Hepatocyte (in vitro differentiated cells): ENCODE results near the gene RXFP4. TPM values are rescaled to one million over a fixed set of nuclear protein-coding genes. Genes with fewer than 3 reads are reported as not detected.

ENCODE experiments used
- DNase-seq: peaks from one replicate; pipeline ENCODE4 v3.0.0-alpha.2; 2016; ENCODE audit warnings: low spot score
- H2AFZ ChIP-seq: fragments of 200-600 bp; sonication (generic); 2 replicates; pipeline ENCODE4 v1.6.0; 2016; ENCODE audit warnings: antibody characterized with exemption, mild to moderate bottlenecking
- H3K27ac ChIP-seq: fragments of 200-600 bp; sonication (generic); 2 replicates; pipeline ENCODE4 v1.5.1; 2016; ENCODE audit warnings: mild to moderate bottlenecking
- H3K27me3 ChIP-seq: fragments of 200-600 bp; sonication (generic); 2 replicates; pipeline ENCODE4 v1.6.1; 2016
- H3K36me3 ChIP-seq: fragments of 200-600 bp; sonication (generic); replicated peaks from 2 replicates; pipeline ENCODE4 v1.5.1; 2016; ENCODE audit warnings: low read depth; ENCODE audit not compliant: insufficient read depth
- H3K4me1 ChIP-seq: fragments of 200-600 bp; sonication (generic); 2 replicates; pipeline ENCODE4 v1.5.1; 2016; ENCODE audit warnings: mild to moderate bottlenecking, moderate library complexity; ENCODE audit not compliant: insufficient read depth
- H3K4me2 ChIP-seq: fragments of 200-600 bp; sonication (generic); 2 replicates; pipeline ENCODE4 v1.6.0; 2016
- H3K4me3 ChIP-seq: fragments of 200-600 bp; sonication (generic); 2 replicates; pipeline ENCODE4 v1.5.1; 2016; ENCODE audit warnings: mild to moderate bottlenecking
- H3K79me2 ChIP-seq: fragments of 200-600 bp; sonication (generic); 2 replicates; pipeline ENCODE4 v1.6.0; 2017; ENCODE audit warnings: mild to moderate bottlenecking
- H3K9me2 ChIP-seq: fragments of 200-600 bp; sonication (generic); replicated peaks from 2 replicates; pipeline ENCODE4 v1.6.0; 2017; ENCODE audit warnings: mild to moderate bottlenecking; ENCODE audit not compliant: insufficient read depth
- H3K9me3 ChIP-seq: fragments of 200-600 bp; sonication (generic); 2 replicates; pipeline ENCODE4 v1.5.1; 2016; ENCODE audit warnings: low read depth, mild to moderate bottlenecking
- H4K20me1 ChIP-seq: fragments of 200-600 bp; sonication (generic); 2 replicates; pipeline ENCODE4 v1.6.0; 2016; ENCODE audit warnings: mild to moderate bottlenecking; ENCODE audit not compliant: insufficient read depth, poor library complexity, severe bottlenecking
- EZH2 ChIP-seq: fragments of 200-600 bp; sonication (generic); IDR thresholded peaks from 2 replicates; pipeline ENCODE4 v1.6.1; 2016; ENCODE audit warnings: antibody characterized with exemption, mild to moderate bottlenecking, borderline replicate concordance
- EZH2phosphoT487 ChIP-seq: fragments of 200-600 bp; sonication (generic); IDR thresholded peaks from one replicate; pipeline ENCODE4 v1.6.1; 2018; ENCODE audit warnings: antibody characterized with exemption, mild to moderate bottlenecking, low read depth, moderate library complexity; ENCODE audit not compliant: unreplicated experiment, severe bottlenecking
- WGBS: methylation state at CpG from one replicate; pipeline ENCODE4 v1.1.6; 2016; ENCODE audit warnings: low lambda C conversion rate; ENCODE audit errors: missing lambda C conversion rate; 5-methylcytosine and 5-hydroxymethylcytosine counted together
- polyA plus RNA-seq: library from polyadenylated mRNA; unstranded; fragments of >200 nt; fragmentation: Nextera tagmentation; extraction: Ambion mirVana; gene quantifications from 2 replicates; pipeline ENCODE4 v1.2.1, GENCODE V29; 2016
- total RNA-seq: library from RNA; depleted of rRNA; stranded (reverse); fragments of >200 nt; gene quantifications from 2 replicates; pipeline ENCODE4 v1.2.3, GENCODE V29; 2014
- TF ChIP-seq, protein P1 (sequence below): fragments of 200-600 bp; sonication (generic); IDR thresholded peaks from 2 replicates; pipeline ENCODE4 v1.5.1; 2016; ENCODE audit warnings: antibody characterized with exemption, mild to moderate bottlenecking; ENCODE audit not compliant: poor library complexity

RXFP4 gene
- total and polyA plus RNA-seq, 2 experiments from 2014 or later = 0.83 TPM; not detected in 1

DNA sequence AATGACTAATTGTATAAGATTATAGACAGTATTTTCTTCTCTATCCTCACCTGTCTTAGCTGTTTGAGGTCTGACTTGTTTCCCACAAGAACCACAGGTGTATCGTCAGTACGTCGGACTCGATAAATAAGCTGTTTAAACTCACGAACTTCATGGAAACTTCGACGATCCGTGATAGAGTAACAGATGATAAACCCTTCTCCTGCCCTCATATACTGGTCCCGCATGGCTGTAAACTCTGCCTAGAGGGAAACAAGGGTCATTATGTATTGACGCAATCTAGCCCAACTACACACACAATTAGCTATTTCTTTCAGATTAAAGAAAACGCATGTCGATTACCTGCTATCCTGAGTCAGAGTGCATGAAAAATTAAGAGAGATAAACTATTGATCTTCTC, 37.2 kb upstream of the RXFP4 start:
- Histone ChIP-seq H3K27ac (no peak overlapping the region), H3K4me1 (no peaks in the 10 kb centered on the region), H2AFZ (no peak overlapping the region), H3K79me2 (peaks cover 23% of the 10 kb centered on the region), H3K27me3 (no peaks in the 10 kb centered on the region), H4K20me1 (no peaks in the 10 kb centered on the region), H3K9me2 (no peaks in the 10 kb centered on the region), H3K9me3 (no peaks in the 10 kb centered on the region), H3K36me3 (peaks cover 6% of the 10 kb centered on the region), H3K4me2 (no peak overlapping the region), H3K4me3 (no peak overlapping the region)
- DNase-seq = no peak
- 96% methylated on average over 12 of the region's 12 CpGs for WGBS
- TF ChIP-seq, protein P1, sequence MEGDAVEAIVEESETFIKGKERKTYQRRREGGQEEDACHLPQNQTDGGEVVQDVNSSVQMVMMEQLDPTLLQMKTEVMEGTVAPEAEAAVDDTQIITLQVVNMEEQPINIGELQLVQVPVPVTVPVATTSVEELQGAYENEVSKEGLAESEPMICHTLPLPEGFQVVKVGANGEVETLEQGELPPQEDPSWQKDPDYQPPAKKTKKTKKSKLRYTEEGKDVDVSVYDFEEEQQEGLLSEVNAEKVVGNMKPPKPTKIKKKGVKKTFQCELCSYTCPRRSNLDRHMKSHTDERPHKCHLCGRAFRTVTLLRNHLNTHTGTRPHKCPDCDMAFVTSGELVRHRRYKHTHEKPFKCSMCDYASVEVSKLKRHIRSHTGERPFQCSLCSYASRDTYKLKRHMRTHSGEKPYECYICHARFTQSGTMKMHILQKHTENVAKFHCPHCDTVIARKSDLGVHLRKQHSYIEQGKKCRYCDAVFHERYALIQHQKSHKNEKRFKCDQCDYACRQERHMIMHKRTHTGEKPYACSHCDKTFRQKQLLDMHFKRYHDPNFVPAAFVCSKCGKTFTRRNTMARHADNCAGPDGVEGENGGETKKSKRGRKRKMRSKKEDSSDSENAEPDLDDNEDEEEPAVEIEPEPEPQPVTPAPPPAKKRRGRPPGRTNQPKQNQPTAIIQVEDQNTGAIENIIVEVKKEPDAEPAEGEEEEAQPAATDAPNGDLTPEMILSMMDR = no peak
- TF ChIP-seq EZH2phosphoT487 = no peak
- no peak for TF ChIP-seq EZH2

DNA sequence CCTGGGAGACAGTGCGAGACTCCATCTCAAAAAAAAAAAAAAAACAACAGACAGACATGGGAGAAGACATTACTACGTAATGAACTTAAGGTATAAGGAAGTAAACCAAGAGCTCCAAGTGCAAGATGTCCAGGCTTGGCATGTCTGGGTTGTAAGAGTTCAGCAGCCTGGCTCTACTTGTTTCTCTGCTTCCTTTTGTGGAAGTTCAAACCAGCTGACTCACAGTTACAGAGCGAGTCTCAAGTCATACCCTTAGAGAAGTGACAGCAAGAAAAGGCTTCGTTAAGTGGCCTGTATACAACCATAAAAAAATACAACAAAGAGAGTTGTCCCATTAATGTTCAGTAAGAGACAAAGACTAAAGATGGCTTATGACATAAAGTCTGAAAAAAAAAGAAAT, 31.5 kb upstream of the RXFP4 start:
- H3K9me3 ChIP-seq = no peaks in the 10 kb centered on the region
- H3K4me1 ChIP-seq = peaks cover 7% of the 10 kb centered on the region
- peak overlapping the region; percentile 80 for H3K4me3 ChIP-seq
- 81% methylated on average over 4 of the region's 4 CpGs for WGBS
- peak overlapping the region; percentile 95 for H3K27ac ChIP-seq
- TF ChIP-seq EZH2 (no peak), EZH2phosphoT487 (no peak)
- TF ChIP-seq, protein P1 = no peak
- H2AFZ ChIP-seq = no peak overlapping the region
- peak overlapping the region; percentile 82 for H3K4me2 ChIP-seq
- H3K9me2 ChIP-seq = no peaks in the 10 kb centered on the region
- peaks cover 40% of the 10 kb centered on the region for H3K79me2 ChIP-seq
- no peaks in the 10 kb centered on the region for H4K20me1 ChIP-seq
- peak; percentile 50 for DNase-seq
- no peaks in the 10 kb centered on the region for H3K27me3 ChIP-seq
- H3K36me3 ChIP-seq = no peaks in the 10 kb centered on the region

DNA sequence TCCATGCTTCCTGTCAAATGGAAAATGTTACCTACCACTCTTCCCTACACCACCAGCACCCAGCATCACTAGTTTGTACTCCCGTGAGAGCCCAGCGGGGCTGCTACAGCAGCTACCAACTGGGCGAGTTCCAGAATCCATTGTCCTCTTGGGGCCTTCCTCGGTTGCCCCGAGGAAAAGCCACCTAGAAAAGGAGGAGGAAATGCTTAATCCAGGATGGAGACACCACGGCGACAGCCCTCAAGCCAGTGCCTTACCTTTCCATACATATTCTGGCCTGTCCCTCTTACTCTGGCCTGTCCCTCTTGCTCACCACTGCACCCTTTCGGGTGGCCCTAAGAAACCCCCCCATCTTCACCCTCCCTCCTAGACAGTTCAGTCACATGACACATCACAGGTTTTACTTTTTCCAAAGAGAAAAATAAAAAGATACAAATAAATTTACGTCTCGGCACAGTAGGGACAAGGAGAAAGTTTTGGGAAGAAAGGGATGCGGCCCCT, 30.8 kb upstream of the RXFP4 start:
- peak; percentile 56 for DNase-seq
- Histone ChIP-seq H3K4me1 (peaks cover 7% of the 10 kb centered on the region), H4K20me1 (no peaks in the 10 kb centered on the region), H2AFZ (peak overlapping the region; percentile 84), H3K27ac (peak overlapping the region; percentile 95), H3K9me3 (no peaks in the 10 kb centered on the region), H3K36me3 (no peaks in the 10 kb centered on the region), H3K9me2 (no peaks in the 10 kb centered on the region), H3K4me2 (peak overlapping the region; percentile 82), H3K79me2 (peaks cover 38% of the 10 kb centered on the region), H3K27me3 (no peaks in the 10 kb centered on the region), H3K4me3 (peak overlapping the region; percentile 80)
- WGBS = 2% methylated on average over 11 of the region's 11 CpGs
- TF ChIP-seq EZH2 = no peak
- TF ChIP-seq, protein P1 = peak; percentile 8
- no peak for TF ChIP-seq EZH2phosphoT487
